ENCODE results near the gene KRT78.
"Not testable (repeated sequence)": the region's sequence is repeated elsewhere in the genome, so short reads cannot be mapped to it uniquely, and the experiment has no call there.

The KRT78 gene

GRCh38 chr12:52796839-52797528 is 51.8 kb downstream of the KRT78 start:
- FAIRE-seq (no peak), DNase-seq (ENCODE audit: insufficient read length, low spot score) (no peak)
- no peak for TF ChIP-seq CTCF (IDR thresholded peaks at IDR 0.05; ENCODE audit: insufficient read depth, missing control alignments)

- TF ChIP-seq CTCF (IDR thresholded peaks at IDR 0.05; ENCODE audit: insufficient read depth, missing control alignments): no peak
- FAIRE-seq (no peak), DNase-seq (ENCODE audit: insufficient read length, low spot score) (no peak)
Measured at GRCh38 chr12:52796429-52796794, 52.4 kb downstream of the KRT78 start.

GRCh38 chr12:52795694-52796428 is 52.9 kb downstream of the KRT78 start, which contains the start of gene KRT3:
KRT3 (minus strand) TSS chr12:52796117; CDS start chr12:52796042, 75 bp downstream.
- DNase-seq (ENCODE audit: insufficient read length, low spot score) (no peak), FAIRE-seq (no peak)
- TF ChIP-seq CTCF (IDR thresholded peaks at IDR 0.05; ENCODE audit: insufficient read depth, missing control alignments): no peak

- not testable (repeated sequence) for FAIRE-seq; DNase-seq (ENCODE audit: insufficient read length, low spot score)
Measured at GRCh38 chr12:52795332-52795674, 53.5 kb downstream of the KRT78 start.

GRCh38 chr12:52794479-52795331 is 54.1 kb downstream of the KRT78 start:
- DNase-seq (ENCODE audit: insufficient read length, low spot score): no peak
- FAIRE-seq: no peak
- TF ChIP-seq CTCF (IDR thresholded peaks at IDR 0.05; ENCODE audit: insufficient read depth, missing control alignments): no peak

- FAIRE-seq (no peak), DNase-seq (ENCODE audit: insufficient read length, low spot score) (no peak)
- TF ChIP-seq CTCF (IDR thresholded peaks at IDR 0.05; ENCODE audit: insufficient read depth, missing control alignments): no peak
Measured at GRCh38 chr12:52792185-52793029, 56.4 kb downstream of the KRT78 start.

Measured in D721Med (cell line).